Naive thymus-derived CD4-positive, alpha-beta T cell (primary cell): ENCODE results near the gene LYPD8. TPM values are rescaled to one million over a fixed set of nuclear protein-coding genes. Genes with fewer than 3 reads are reported as not detected.
A peak's percentile ranks its signal among the peaks of the same experiment; 100 is the strongest.

Source experiments
- ATAC-seq: fragments of 150-1000 bp; cut with Tn5 transposase; 2 replicates; pipeline ENCODE4 v1.10.0; 2021; ENCODE audit warnings: mild to moderate bottlenecking, moderate library complexity
- CTCF ChIA-PET: fragments of 350-600 bp; sonication (Branson Sonifier 250); formaldehyde crosslinking; loops from one replicate; lab custom pipeline; 2021; ENCODE audit warnings: antibody characterized with exemption; lab: Charles Lee
- POLR2A ChIA-PET: fragments of 350-600 bp; sonication (Branson Sonifier 250); formaldehyde crosslinking; loops from one replicate; lab custom pipeline; 2021; ENCODE audit warnings: antibody characterized with exemption, inconsistent platforms; lab: Charles Lee
- DNase-seq, 9 donors: peaks; one replicate each; pipeline versions ENCODE4 v3.0.0 to v3.0.0-alpha.2; 2020 to 2022; ENCODE audit warnings: mixed read lengths in 1 of 9
- H3K27ac ChIP-seq: one replicate; pipeline ENCODE4 v1.7.0; 2013; ENCODE audit warnings: mild to moderate bottlenecking, low read depth, low read length, moderate library complexity
- H3K27me3 ChIP-seq, 2 donors: one replicate each; pipeline ENCODE4 v1.7.0; 2013; ENCODE audit warnings: low read length in 2 of 2, mild to moderate bottlenecking in 2 of 2, moderate library complexity in 2 of 2; ENCODE audit not compliant: control insufficient read depth in 2 of 2, insufficient read depth in 2 of 2
- H3K36me3 ChIP-seq, 3 experiments: 1 replicate in 2 of 3; 2 replicates in 1 of 3; pipeline ENCODE4 v1.7.0; 2013; ENCODE audit warnings: low read length in 3 of 3, mild to moderate bottlenecking in 3 of 3, moderate library complexity in 1 of 3; ENCODE audit not compliant: insufficient read depth in 3 of 3, control insufficient read depth in 2 of 3
- H3K4me1 ChIP-seq, 2 donors: one replicate each; pipeline ENCODE4 v1.7.0; 2013; ENCODE audit warnings: low read length in 2 of 2, mild to moderate bottlenecking in 2 of 2, moderate library complexity in 1 of 2; ENCODE audit not compliant: control insufficient read depth in 2 of 2, insufficient read depth in 2 of 2
- H3K4me3 ChIP-seq: 2 replicates; pipeline ENCODE4 v1.7.0; 2013; ENCODE audit warnings: mild to moderate bottlenecking, low read length
- H3K9me3 ChIP-seq, 3 experiments: 1 replicate in 2 of 3; 2 replicates in 1 of 3; pipeline ENCODE4 v1.7.0; 2013; ENCODE audit warnings: low read length in 3 of 3; ENCODE audit not compliant: control insufficient read depth in 2 of 3
- H3K27ac Mint-ChIP-seq, 9 donors: one replicate each; pipeline ENCODE4 v1.8.0; 2020 to 2022; ENCODE audit warnings: mixed read lengths in 9 of 9, mild to moderate bottlenecking in 8 of 9, moderate library complexity in 5 of 9, inconsistent platforms in 2 of 9
- H3K27me3 Mint-ChIP-seq, 5 donors: one replicate each; pipeline ENCODE4 v1.8.0; 2021 to 2022; ENCODE audit warnings: mixed read lengths in 5 of 5, mild to moderate bottlenecking in 1 of 5
- H3K36me3 Mint-ChIP-seq, 5 donors: one replicate each; pipeline ENCODE4 v1.8.0; 2020 to 2022; ENCODE audit warnings: mixed read lengths in 5 of 5, mild to moderate bottlenecking in 3 of 5, inconsistent platforms in 1 of 5
- H3K4me1 Mint-ChIP-seq, 7 donors: one replicate each; pipeline ENCODE4 v1.8.0; 2020 to 2022; ENCODE audit warnings: mixed read lengths in 7 of 7, mild to moderate bottlenecking in 3 of 7, inconsistent platforms in 1 of 7
- H3K4me3 Mint-ChIP-seq, 10 donors: one replicate each; pipeline ENCODE4 v1.8.0; 2020 to 2022; ENCODE audit warnings: mild to moderate bottlenecking in 10 of 10, mixed read lengths in 10 of 10, moderate library complexity in 6 of 10, inconsistent platforms in 2 of 10
- H3K9me3 Mint-ChIP-seq, 11 donors: one replicate each; pipeline ENCODE4 v1.8.0; 2020 to 2022; ENCODE audit warnings: mixed read lengths in 11 of 11, mild to moderate bottlenecking in 4 of 11, inconsistent platforms in 1 of 11, moderate library complexity in 1 of 11
- intact Hi-C, 2 donors: fragments of 100-400 bp; cut with micrococcal nuclease; formaldehyde crosslinking; loops; one replicate each; pipeline ENCODE4 v1.15.1; 2023
- polyA plus RNA-seq, 2 donors: library from polyadenylated mRNA; unstranded; fragments of 300-500 nt; fragmentation: Illumina TruSeq; gene quantifications; one replicate each; pipeline ENCODE4 v1.2.3, GENCODE V29; 2021
- total RNA-seq, 6 experiments: library from RNA in 5 of 6; stranded (reverse) in 5 of 6; gene quantifications; 1 replicate in 5 of 6; 2 replicates in 1 of 6; pipeline ENCODE4 v1.2.3 and lab custom pipeline; 2021 to 2026

The LYPD8 gene
- total and polyA plus RNA-seq, 7 experiments from 2014 or later, result not detected

- Mint-ChIP-seq H3K4me3 (no peak overlapping the region), H3K27me3 (peaks cover 0 to 25% (median 9%) of the 10 kb centered on the region in 5 donors), H3K27ac (no peak overlapping the region), H3K4me1 (peaks cover 0 to 2% (median 0%) of the 10 kb centered on the region in 7 donors), H3K9me3 (peaks cover 0 to 5% (median 2%) of the 10 kb centered on the region in 11 donors), H3K36me3 (no peaks in the 10 kb centered on the region)
- ATAC-seq, result no peak
- DNase-seq, result no peak
- intact Hi-C loops, result loop anchor here in 1 of 2 donors (1.0 kb wide), 1 partner anchor 228 kb away; no protein-coding TSS in a partner anchor
- ChIA-PET CTCF (interaction anchor here (0.7 to 0.9 kb wide), 2 partner anchors 49 to 110 kb away, joined by 3 read pairs; no protein-coding TSS in a partner anchor), POLR2A (no interaction called here)
- no peaks in the 10 kb centered on the region for H3K9me3 ChIP-seq
- no peaks in the 10 kb centered on the region for H3K36me3 ChIP-seq
- no peak overlapping the region for H3K27ac ChIP-seq
- no peaks in the 10 kb centered on the region for H3K27me3 ChIP-seq
- H3K4me3 ChIP-seq, result no peak overlapping the region
- no peaks in the 10 kb centered on the region for H3K4me1 ChIP-seq
Observed at GRCh38 chr1:248696774-248697173, 58.8 kb downstream of the LYPD8 start.

GRCh38 chr1:248696261-248696660, 59.3 kb downstream of the LYPD8 start:
- intact Hi-C loops, result loop anchor here in 1 of 2 donors (1.0 kb wide), 1 partner anchor 228 kb away; no protein-coding TSS in a partner anchor
- H3K36me3 ChIP-seq, result no peaks in the 10 kb centered on the region
- Mint-ChIP-seq H3K4me3 (no peak overlapping the region), H3K27me3 (peaks cover 0 to 26% (median 9%) of the 10 kb centered on the region in 5 donors), H3K36me3 (no peaks in the 10 kb centered on the region), H3K4me1 (peaks cover 0 to 2% (median 0%) of the 10 kb centered on the region in 7 donors), H3K9me3 (peaks cover 0 to 5% (median 2%) of the 10 kb centered on the region in 11 donors), H3K27ac (no peak overlapping the region)
- H3K27ac ChIP-seq, result no peak overlapping the region
- H3K4me1 ChIP-seq, result no peaks in the 10 kb centered on the region
- ATAC-seq, result no peak
- peak in 3 of 9 donors; percentile 1 to 12 (median 11) for DNase-seq
- H3K27me3 ChIP-seq, result no peaks in the 10 kb centered on the region
- ChIA-PET POLR2A (no interaction called here), CTCF (no interaction called here)
- no peaks in the 10 kb centered on the region for H3K9me3 ChIP-seq
- no peak overlapping the region for H3K4me3 ChIP-seq

- intact Hi-C loops, result loop anchor here in 1 of 2 donors (1.0 kb wide), 1 partner anchor 229 kb away; no protein-coding TSS in a partner anchor
- H3K27me3 ChIP-seq, result no peaks in the 10 kb centered on the region
- H3K9me3 ChIP-seq, result no peaks in the 10 kb centered on the region
- no peaks in the 10 kb centered on the region for H3K4me1 ChIP-seq
- H3K4me1 Mint-ChIP-seq, result peaks cover 0 to 2% (median 0%) of the 10 kb centered on the region in 7 donors
- POLR2A ChIA-PET, result no interaction called here
- H3K27ac Mint-ChIP-seq, result no peak overlapping the region
- DNase-seq (no peak), ATAC-seq (no peak)
- CTCF ChIA-PET, result no interaction called here
- H3K36me3 Mint-ChIP-seq, result no peaks in the 10 kb centered on the region
- H3K27ac ChIP-seq, result no peak overlapping the region
- H3K27me3 Mint-ChIP-seq, result peaks cover 0 to 31% (median 9%) of the 10 kb centered on the region in 5 donors
- no peak overlapping the region for H3K4me3 Mint-ChIP-seq
- H3K36me3 ChIP-seq, result no peaks in the 10 kb centered on the region
- no peak overlapping the region for H3K4me3 ChIP-seq
- peaks cover 0 to 10% (median 2%) of the 10 kb centered on the region in 11 donors for H3K9me3 Mint-ChIP-seq
Observed at GRCh38 chr1:248695451-248696132, 60.0 kb downstream of the LYPD8 start.

GRCh38 chr1:248691567-248692155, 63.9 kb downstream of the LYPD8 start:
- peaks cover 0 to 18% (median 5%) of the 10 kb centered on the region in 11 donors for H3K9me3 Mint-ChIP-seq
- Histone ChIP-seq H3K4me3 (no peak overlapping the region), H3K36me3 (no peaks in the 10 kb centered on the region), H3K4me1 (no peaks in the 10 kb centered on the region), H3K27me3 (no peaks in the 10 kb centered on the region), H3K9me3 (no peaks in the 10 kb centered on the region), H3K27ac (no peak overlapping the region)
- ChIA-PET CTCF (no interaction called here), POLR2A (no interaction called here)
- intact Hi-C loops, result no loop called here
- DNase-seq, result no peak
- H3K4me3 Mint-ChIP-seq, result no peak overlapping the region
- no peak overlapping the region for H3K27ac Mint-ChIP-seq
- peaks cover 0 to 8% (median 0%) of the 10 kb centered on the region in 5 donors for H3K36me3 Mint-ChIP-seq
- peaks cover 0 to 6% (median 4%) of the 10 kb centered on the region in 7 donors for H3K4me1 Mint-ChIP-seq
- peaks cover 0 to 18% (median 3%) of the 10 kb centered on the region in 5 donors for H3K27me3 Mint-ChIP-seq
- ATAC-seq, result no peak

Other genes starting within 250 kb of the LYPD8 start
- gene OR2G6, start 247.7 kb downstream of the LYPD8 start, total RNA-seq, result not detected
- not detected for gene OR2G6, start 247.7 kb downstream of the LYPD8 start, polyA plus RNA-seq
- not detected for gene OR2T29, start 193.0 kb downstream of the LYPD8 start, total RNA-seq
- not detected for gene OR2T29, start 193.0 kb downstream of the LYPD8 start, polyA plus RNA-seq
- gene OR2T34, start 181.0 kb downstream of the LYPD8 start, total RNA-seq, result not detected
- gene OR2T34, start 181.0 kb downstream of the LYPD8 start, polyA plus RNA-seq, result under 1 TPM in 1 of 2 donors, not detected in 1; 0.47 TPM
- gene OR2T10, start 158.1 kb downstream of the LYPD8 start, total RNA-seq, result not detected
- gene OR2T10, start 158.1 kb downstream of the LYPD8 start, polyA plus RNA-seq, result not detected
- not detected for gene OR2T11, start 120.7 kb downstream of the LYPD8 start, total RNA-seq
- not detected for gene OR2T11, start 120.7 kb downstream of the LYPD8 start, polyA plus RNA-seq
- not detected for gene OR2T35, start 110.5 kb downstream of the LYPD8 start, total RNA-seq
- gene OR2T35, start 110.5 kb downstream of the LYPD8 start, polyA plus RNA-seq, result not detected
- gene OR2T27, start 100.2 kb downstream of the LYPD8 start, total RNA-seq, result not detected
- not detected for gene OR2T27, start 100.2 kb downstream of the LYPD8 start, polyA plus RNA-seq
- not detected for gene OR14I1, start 53.0 kb downstream of the LYPD8 start, total RNA-seq
- gene OR14I1, start 53.0 kb downstream of the LYPD8 start, polyA plus RNA-seq, result not detected
- gene SH3BP5L, start 70.2 kb upstream of the LYPD8 start, total RNA-seq, result 10 to 100 TPM; 22.5 to 51.1 (median 33.3) TPM
- gene SH3BP5L, start 70.2 kb upstream of the LYPD8 start, polyA plus RNA-seq, result 1 to 10 TPM; 4.4 to 7.3 TPM
- 10 to 100 TPM; 28.7 to 49.8 (median 42.7) TPM for gene ZNF672, start 82.5 kb upstream of the LYPD8 start, total RNA-seq
- gene ZNF672, start 82.5 kb upstream of the LYPD8 start, polyA plus RNA-seq, result 10 to 100 TPM; 16.6 to 33.7 TPM
- gene ZNF692, start 103.3 kb upstream of the LYPD8 start, total RNA-seq, result 10 to 100 TPM; 44.5 to 87.5 (median 68.0) TPM
- gene ZNF692, start 103.3 kb upstream of the LYPD8 start, polyA plus RNA-seq, result 10 to 100 TPM in 1 of 2 donors, 1 to 10 TPM in 1; 7.6 to 13.7 TPM
- gene PGBD2, start 150.5 kb upstream of the LYPD8 start, total RNA-seq, result 10 to 100 TPM in 2 of 5 experiments, 1 to 10 TPM in 3; 2.9 to 19.0 (median 7.6) TPM
- gene PGBD2, start 150.5 kb upstream of the LYPD8 start, polyA plus RNA-seq, result 10 to 100 TPM in 1 of 2 donors, 1 to 10 TPM in 1; 5.7 to 11.2 TPM